ENCODE results near the gene MAPK12. TPM values are rescaled to one million over a fixed set of nuclear protein-coding genes. Genes with fewer than 3 reads are reported as not detected.

The MAPK12 gene
- total RNA-seq, 1 donor from 2014 or later: 25.5 TPM

DNA sequence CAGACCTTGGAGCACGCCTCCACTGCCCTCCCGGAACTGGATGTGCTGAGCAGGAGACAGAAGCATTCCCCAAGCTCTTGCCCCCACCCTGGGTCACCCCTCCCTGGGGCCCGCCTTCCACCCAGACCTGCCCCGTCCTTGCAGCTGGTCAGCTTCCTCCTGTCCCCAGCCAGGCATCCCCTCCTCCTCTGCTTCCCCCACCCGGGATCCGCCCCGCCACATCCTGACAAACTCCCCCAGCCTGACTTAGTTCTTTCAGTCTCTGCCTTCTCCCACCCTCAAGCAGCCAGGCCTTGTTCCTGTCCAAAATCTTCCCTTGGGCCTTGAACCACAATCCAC is 47.1 kb upstream of the MAPK12 start:
- no peak for DNase-seq (ENCODE audit: low read depth)
- TF ChIP-seq CTCF (IDR thresholded peaks at IDR 0.05; ENCODE audit: insufficient read depth, low read length, poor library complexity, severe bottlenecking): no peak
- H3K4me3 ChIP-seq (ENCODE audit: low read depth, low read length): no peak overlapping the region
- no peaks in the 10 kb centered on the region for H3K27me3 ChIP-seq (ENCODE audit: control insufficient read depth, insufficient read depth, low read length)
- peaks cover 1% of the 10 kb centered on the region for H3K36me3 ChIP-seq (ENCODE audit: control insufficient read depth, insufficient read depth, low read length)

DNA sequence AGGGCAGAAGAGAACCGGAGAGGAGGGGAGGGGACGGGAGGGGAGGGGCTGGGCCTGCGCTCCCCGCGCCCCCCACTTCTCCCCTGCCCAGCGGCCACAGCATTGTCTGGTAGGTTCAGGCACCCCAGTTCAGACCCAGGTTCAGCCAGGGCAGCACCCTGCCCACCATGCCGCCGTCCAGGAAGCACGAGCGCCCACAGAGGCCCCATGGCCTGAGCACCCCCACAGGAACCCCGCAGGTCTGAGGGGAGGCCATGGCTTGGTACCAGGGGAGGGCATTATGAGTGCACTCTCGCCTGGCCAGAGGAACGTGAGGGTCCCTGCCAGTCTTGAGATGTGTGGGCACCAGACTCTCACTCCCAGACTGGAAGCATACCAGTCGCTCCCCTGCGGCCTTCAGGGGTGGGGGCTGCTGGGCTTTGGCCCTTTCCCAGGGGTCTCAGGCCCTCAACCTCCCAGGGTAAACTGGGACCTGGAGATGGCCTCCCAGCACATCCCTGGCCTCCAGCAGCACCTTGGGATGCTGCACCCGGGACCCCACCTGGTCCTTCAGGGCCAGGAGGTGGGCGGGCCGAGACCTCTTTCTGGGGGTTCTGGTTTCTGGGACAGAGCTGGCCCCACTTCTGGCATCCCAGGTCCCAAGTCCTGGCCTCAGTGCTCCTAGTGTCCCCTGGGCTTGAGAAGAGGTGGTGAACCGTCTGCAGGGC is 46.6 kb upstream of the MAPK12 start:
- H3K27me3 ChIP-seq (ENCODE audit: control insufficient read depth, insufficient read depth, low read length): no peaks in the 10 kb centered on the region
- peaks cover 1% of the 10 kb centered on the region for H3K36me3 ChIP-seq (ENCODE audit: control insufficient read depth, insufficient read depth, low read length)
- no peak for TF ChIP-seq CTCF (IDR thresholded peaks at IDR 0.05; ENCODE audit: insufficient read depth, low read length, poor library complexity, severe bottlenecking)
- no peak for DNase-seq (ENCODE audit: low read depth)
- no peak overlapping the region for H3K4me3 ChIP-seq (ENCODE audit: low read depth, low read length)

DNA sequence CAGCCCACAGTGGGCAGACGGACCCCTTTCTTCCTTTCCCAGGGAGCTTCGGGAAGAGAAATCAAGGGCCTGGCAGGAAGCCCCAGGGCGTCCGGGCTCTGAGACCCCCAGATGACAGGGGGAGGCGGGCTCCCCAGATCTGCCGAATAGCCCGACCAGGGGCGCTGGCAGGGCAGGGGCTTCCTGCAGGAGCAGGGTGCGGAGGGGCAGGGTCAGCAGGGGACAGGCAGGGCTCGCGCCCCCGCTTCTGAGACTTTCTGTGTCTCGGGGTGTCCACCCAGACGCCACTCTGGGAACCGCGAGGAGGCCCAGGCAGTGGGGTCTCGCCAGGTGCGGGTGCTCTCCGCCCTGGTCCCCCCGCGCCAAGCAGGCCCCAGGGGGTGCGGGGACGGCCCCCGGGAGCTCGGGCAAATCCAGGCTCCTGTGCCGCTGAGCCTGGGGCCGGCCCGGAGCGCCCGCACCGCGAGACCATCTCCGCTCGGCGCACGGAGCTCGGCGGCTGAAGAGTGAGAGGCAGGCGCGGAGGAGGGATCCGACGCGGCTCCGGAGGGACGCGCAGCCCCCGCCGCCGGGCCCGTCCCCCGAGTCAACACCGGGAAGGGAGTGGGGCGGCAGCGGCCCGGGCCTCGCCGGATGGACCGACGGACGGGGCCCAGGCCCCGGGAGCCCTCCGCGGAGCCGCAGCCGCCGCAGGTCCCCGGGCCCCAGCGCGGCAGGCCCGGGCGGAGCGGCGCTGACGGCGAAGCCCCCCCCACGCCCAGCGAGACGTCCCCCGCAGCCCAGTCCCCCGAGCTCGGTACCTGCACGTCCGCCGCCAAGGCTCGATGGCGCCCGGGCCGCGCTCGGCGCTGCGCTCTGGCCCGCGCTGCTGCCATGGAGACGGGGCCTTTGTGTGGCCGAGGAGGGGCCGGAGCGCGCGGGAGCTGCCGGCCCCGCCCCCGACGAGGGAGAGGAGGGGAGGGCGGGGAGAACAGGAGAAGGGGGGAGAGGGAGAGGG is 45.6 kb upstream of the MAPK12 start, which contains the start of gene PLXNB2:
Gene PLXNB2, minus strand, starts transcription at position 894 of the 997 bp plus-strand sequence. CDS start 17,062 bp downstream, outside the sequence.
- DNase-seq (ENCODE audit: low read depth): no peak
- Histone ChIP-seq H3K4me3 (ENCODE audit: low read depth, low read length) (peak within 1 kb of the TSS; percentile 96), H3K27me3 (ENCODE audit: control insufficient read depth, insufficient read depth, low read length) (no peaks in the 10 kb centered on the region), H3K36me3 (ENCODE audit: control insufficient read depth, insufficient read depth, low read length) (peaks cover 1% of the 10 kb centered on the region)
- no peak for TF ChIP-seq CTCF (IDR thresholded peaks at IDR 0.05; ENCODE audit: insufficient read depth, low read length, poor library complexity, severe bottlenecking)

GRCh38 chr22:50305923-50306566 is 44.6 kb upstream of the MAPK12 start:
- peak; percentile 83 for DNase-seq (ENCODE audit: low read depth)
- Histone ChIP-seq H3K27me3 (ENCODE audit: control insufficient read depth, insufficient read depth, low read length) (no peaks in the 10 kb centered on the region), H3K4me3 (ENCODE audit: low read depth, low read length) (peak overlapping the region; percentile 96), H3K36me3 (ENCODE audit: control insufficient read depth, insufficient read depth, low read length) (peaks cover 1% of the 10 kb centered on the region)
- TF ChIP-seq CTCF (IDR thresholded peaks at IDR 0.05; ENCODE audit: insufficient read depth, low read length, poor library complexity, severe bottlenecking): no peak

- no peak for TF ChIP-seq CTCF (IDR thresholded peaks at IDR 0.05; ENCODE audit: insufficient read depth, low read length, poor library complexity, severe bottlenecking)
- Histone ChIP-seq H3K27me3 (ENCODE audit: control insufficient read depth, insufficient read depth, low read length) (no peaks in the 10 kb centered on the region), H3K4me3 (ENCODE audit: low read depth, low read length) (peak overlapping the region; percentile 96), H3K36me3 (ENCODE audit: control insufficient read depth, insufficient read depth, low read length) (peaks cover 1% of the 10 kb centered on the region)
- no peak for DNase-seq (ENCODE audit: low read depth)
Measured at GRCh38 chr22:50305393-50305922, 44.0 kb upstream of the MAPK12 start.
